ENCODE data around the gene TM6SF1.
"Not testable (repeated sequence)": the region's sequence is repeated elsewhere in the genome, so short reads cannot be mapped to it uniquely, and the experiment has no call there.

TM6SF1 gene

DNA sequence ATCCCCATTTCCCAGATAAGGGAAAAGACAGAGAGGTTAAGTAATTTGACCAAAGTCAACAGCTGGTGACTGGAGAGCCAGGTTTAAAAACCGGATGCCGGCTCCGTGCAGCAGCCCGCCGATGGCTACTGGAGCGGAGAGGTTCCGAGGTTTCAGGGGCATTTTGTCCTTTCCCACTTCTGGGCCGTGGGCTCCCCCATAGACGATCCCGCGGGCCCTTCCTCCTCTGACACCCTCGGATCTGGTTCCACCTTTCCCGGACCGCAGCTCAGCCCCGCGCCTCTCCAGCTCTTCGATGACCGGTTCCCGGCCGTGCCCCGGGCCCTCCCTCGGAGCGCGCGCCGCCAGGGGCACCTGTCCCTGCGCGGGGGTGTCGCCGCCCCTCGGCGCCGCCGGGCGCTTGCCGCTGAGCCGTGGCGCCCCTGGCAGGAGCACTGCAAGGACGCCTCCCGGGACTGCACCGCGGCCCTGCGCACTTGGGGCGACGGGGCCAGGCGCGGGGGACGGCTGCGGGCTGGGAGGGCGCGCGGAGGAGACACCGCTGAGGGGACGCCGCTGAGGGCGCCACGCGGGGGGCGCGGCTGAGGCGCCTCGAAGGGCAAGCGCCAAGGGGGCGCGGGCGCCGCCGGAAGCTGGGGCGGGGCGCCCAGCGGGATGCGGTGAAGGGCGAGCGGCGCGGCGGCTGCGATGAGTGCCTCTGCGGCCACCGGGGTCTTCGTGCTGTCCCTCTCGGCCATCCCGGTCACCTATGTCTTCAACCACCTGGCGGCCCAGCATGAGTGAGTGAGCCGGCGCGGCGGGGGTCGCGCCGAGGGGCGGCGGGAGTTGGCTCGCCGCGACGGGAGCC, at the start of gene TM6SF1:
TM6SF1 (plus strand) TSS at position 652 of the 847 bp plus-strand sequence; CDS start at position 688, 36 bp downstream.
- peak in 1 of 2 experiments; percentile 25 for DNase-seq

DNA sequence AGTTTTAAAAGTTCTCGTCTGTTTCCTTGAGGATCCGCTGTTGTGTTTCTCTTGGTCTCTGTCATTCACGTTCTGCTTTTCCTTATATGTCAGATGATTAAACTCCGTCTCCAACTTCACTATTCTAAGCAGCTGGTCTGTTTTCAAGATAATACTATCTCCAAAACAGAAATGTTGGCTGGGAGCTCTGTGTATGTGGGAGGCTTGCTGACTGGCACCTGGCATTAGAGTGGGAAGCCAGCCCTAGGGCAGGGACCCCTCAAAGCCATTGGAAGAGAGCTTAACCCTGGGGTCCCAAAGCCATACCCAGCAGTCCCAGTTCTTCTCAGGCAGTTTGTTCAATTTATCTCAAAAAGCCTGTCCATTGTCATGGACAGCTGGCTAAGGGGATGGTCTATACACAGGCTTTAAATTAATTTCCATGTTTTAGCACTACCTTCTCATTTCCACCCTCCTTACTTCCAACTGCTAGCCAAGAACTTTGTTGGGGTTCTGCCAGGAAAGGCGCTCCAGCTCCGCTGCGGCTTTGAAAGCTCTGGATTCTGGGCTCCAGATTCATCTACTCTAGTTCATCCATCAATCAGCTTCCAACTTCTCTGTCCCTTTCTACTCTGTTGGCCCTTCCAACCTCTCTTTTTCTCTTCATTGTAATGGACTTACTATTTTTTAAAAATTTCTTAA, 49.6 kb upstream of the TM6SF1 start:
- no peak for DNase-seq

DNA sequence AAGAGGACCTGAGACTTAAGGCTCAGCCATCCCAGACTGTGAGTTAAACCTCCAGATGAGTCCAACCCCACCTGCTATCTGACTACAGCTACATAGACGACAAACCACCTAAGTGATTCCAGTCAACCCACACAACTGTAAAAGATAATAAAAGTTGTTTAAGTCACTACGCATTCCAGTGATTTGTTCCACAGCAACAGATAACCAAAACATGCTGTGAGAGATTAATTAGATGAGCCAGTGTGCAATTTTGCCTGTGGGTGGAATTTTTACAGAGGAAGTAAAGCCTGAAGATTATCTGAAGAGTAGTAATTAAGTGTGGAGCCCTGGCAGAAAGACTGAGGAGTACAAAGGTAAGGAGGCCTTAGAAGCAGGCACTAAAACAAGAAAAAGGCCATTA, 45.8 kb upstream of the TM6SF1 start:
- DNase-seq = no peak

DNA sequence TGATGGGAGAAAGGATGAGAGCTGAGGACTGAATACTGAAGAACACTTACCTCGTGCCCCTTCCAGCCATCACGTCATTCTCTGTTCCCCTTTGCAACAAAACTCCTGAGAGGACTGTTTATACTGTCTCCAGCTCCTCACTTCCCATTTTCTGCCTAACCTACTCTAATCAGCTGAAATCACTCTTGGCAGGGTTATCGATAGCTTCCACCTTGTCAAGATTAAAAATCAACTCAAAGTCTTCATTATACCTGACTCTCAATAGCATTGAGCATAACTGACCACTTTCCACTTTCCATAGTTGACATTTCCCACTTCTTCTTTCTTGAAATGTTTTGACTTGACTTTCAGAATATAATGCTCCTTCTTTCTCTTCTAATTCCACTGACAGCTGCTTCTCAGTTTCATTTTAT, 44.7 kb upstream of the TM6SF1 start:
- no peak for DNase-seq

DNA sequence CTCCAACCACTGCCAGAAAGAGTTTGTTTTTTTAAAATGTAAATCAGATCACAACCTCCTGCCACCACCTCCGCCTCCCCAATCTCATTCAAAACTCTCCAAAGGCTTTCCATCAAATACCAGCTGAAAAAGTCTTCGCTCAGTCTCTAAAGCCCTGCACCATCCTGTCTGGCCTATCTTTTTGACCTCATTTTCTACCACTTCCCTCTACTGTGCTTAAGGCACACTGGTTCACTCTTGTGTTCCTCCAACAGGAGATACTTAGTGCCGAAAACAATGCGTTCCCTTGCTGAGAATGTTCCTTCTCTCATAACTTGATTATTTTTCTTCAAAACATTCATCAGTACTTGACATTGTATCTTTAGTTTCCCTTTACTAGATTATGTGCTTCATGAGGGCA, 43.9 kb upstream of the TM6SF1 start:
- DNase-seq = no peak

DNA sequence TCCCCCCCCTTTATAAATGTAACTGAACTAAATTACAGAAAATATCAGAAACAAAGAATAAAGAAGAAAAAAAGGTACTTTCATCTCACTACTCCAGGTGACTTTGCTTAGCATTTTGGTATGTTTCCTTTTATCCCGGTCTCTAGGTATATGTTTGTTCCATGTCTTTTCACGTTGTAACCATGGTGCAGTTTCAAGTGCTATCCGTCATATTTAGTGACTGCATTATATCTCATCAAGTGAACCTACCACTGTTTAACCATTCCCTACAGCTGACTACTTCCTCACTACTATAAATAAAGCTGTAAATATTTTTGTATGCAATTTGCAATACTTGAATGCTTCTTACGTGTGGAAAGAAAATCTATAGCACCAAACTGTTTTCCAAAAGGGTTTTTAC, 42.6 kb upstream of the TM6SF1 start:
- DNase-seq = peak in 1 of 2 experiments; percentile 16

DNA sequence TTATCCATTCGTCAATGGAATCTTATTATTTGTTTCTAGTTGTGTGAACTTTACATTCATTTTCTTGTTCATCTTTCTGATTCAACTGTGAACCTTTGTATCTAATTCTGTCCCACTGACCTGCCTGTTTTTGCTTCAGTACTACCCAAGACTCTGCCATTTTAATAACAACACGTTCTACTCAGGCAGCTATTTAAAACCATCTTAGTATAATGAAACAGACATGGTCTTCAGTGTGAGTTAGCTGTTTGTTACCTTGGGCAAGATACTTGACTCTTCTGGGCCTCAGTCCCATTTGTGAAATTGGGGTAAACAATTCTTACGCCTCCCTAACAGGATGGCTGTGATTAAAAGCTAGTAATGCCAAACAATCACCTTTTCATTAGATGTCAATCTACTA, 42.0 kb upstream of the TM6SF1 start:
- no peak for DNase-seq

DNA sequence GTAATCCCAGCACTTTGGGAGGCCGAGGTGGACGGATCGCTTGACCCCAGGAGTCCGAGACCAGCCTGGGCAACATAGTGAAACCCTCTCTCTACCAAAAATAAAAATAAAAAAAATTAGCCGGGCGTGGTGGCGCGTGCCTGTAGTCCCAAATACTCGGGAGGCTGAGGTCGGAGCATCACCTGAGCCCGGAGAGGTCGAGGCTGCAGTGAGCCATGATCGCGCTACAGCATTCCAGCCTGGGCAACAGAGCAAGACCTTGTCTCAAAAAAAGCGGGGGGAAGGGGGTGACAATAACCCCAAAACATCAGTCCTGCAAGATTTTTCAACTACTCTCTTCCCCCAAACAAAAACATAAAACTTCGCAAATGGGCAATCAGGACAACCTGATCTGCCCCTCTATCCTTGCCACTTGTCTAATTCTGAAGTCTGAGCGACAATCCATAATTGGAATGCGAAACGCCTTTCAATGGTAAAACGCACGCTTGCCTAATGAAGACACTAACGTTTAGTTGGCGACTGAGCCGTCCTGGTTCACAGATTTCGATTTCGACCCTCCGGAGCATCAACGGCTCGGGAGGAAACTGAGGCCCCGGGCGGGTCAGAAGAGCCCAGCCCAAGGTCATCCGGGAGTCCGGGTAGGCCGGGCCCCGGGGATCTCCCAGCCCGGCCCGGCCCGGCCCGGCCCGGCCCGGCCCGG, 41.3 kb upstream of the TM6SF1 start:
- DNase-seq = no peak

DNA sequence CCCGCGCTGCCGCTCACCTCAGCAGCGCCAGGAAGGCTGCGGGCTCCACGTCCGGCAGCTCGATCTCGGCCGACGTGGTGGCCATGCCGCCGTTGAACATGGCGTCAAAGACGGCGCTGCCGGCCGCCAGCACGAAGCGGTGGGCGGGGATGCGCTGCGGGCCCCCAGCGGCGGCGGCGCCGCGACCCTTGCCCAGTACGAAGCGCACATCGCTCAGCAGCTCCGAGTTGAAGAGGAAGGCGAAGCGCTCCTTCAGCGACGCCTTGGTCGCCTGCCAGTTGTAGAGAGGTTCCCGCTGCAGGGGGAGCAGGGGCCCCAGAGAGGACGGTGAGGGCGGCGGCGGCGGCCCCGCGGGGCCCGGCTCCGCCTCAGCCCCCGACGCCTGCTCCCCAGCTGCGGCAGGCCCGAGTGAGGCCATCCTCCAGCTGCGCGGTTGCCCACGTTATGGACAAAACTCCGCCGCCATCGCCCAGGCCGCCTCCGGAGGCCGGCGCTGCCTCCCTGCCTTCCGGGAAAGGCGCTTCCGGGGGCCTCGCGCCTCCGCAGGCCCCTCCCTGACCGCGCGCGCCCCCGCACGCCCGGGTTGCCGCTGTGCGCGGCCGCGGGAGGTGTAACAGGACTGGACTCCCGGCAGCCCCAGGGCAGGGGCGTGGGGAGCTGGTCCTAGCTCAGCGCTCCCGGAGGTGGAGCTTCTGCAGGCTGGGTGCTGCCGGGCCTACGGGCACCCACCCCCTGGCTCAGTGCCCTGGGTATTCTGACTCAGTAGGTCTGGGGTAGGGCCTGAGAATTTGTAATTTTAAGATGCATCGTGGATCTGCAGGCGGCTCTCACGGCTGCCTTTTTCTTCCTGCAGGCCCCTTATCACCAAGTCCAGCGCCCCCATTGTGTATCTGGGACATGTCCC, 40.5 kb upstream of the TM6SF1 start, which contains the start of gene BTBD1:
BTBD1 (minus strand) TSS at position 519 of the 904 bp plus-strand sequence; CDS start at position 418, 101 bp downstream.
- peak; percentile 86 to 95 for DNase-seq

DNA sequence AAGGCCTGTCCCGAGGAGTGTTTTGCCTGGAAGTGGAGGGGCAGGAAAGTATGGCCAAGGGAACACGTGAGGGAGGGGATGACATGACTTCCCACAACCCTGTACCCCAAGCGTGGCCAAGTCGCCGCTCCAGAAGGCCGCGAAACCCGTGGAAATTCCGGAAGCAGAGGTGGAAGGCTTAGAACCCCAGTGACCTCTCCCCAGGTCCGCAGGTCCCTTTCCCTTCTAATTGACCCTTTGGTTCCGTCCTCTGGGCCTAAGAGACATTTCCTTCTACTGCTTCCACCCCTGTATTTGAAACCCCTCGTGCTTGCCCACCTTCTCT, 39.8 kb upstream of the TM6SF1 start:
- DNase-seq = no peak

DNA sequence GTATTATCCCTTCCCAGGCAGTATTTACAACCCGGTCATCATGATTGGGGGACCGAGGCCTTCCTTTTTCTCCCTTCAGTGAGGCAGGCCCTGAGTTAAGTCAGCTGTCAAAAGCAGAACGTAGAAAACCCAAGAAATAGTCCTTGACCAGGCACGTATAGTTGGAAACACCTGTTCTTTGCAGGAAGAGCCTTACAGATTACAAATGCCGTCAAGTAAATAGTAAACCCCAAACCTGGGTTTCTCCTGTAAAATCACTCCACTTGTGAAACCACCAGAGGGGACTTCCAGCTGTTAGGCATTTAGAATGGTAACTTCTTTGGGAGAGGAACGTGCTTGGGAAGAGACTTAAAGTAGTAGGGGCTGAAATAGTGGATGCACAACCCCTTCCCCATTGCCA, 39.4 kb upstream of the TM6SF1 start:
- DNase-seq = no peak

DNA sequence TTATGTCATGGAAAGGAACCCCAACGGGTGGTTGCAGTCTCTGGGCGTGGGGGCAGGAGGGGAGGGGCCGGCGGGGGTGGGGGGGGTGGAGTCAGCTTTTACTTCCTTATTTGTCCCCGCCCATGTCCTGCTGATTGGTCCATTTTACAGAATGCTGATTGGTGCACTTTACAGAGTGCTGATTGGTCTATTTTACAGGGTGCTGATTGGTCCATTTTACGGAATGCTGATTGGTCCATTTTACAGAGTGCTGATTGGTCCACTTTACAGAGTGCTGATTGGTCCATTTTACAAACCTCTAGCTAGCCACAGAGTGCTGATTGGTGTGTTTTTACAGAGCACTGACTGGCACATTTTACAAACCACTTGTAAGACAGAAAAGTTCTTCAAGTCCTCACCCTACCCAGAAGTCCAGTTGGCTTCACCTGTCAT, 38.2 kb upstream of the TM6SF1 start:
- not testable (repeated sequence) for DNase-seq

DNA sequence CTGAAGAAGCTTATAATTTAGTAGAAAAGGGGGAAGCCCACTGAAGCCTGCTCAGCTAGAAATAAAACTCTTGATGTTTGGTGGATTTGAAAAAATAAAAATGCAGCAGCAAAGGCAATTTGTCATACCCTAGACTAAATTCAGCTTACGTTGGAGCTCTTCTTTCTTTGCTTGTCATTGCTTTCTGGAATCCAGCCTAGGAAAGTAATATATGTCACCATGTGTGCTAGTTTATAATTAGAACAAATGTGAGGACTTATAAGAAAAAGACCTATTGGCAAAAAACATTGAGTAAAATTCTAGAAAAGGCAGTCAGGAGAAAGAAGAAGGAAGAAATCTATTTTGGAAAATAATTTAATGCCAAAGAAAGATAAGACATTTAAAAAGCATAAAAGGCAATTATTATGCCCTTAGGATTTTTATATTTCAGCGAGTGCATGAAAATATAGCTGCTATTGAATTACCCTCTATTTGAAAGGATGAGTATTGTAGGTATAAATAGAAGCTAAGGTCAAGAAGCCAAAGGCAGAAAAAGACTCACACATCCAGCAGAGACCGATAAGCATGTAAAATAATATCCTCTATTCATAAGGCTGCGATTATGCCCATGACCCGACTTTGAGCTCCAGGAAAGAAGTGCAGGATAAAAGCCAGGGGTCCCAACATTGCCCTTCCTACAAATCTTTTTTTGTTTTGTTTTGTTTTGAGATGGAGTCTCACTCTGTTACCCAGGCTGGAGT, 29.8 kb upstream of the TM6SF1 start:
- no peak for DNase-seq

DNA sequence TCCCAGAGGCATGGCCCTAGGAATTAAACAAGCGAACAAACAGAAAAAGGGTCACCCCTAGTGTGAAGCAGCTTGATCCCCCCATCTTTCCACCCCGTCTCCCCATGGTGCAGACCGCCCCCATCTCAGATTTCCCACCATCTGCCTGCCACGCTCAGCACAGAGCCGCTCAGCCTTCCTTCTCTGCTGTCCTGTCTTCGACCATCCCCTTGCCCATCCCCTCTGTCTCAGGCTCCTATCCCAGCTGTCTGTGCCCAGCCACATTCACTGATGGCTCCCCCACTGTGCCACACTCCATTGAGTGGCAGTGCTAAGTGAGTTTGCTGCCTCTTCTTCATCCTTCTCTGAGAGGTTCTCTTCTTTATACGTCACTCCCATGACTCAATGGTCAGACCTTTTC, 28.7 kb upstream of the TM6SF1 start:
- DNase-seq = no peak

DNA sequence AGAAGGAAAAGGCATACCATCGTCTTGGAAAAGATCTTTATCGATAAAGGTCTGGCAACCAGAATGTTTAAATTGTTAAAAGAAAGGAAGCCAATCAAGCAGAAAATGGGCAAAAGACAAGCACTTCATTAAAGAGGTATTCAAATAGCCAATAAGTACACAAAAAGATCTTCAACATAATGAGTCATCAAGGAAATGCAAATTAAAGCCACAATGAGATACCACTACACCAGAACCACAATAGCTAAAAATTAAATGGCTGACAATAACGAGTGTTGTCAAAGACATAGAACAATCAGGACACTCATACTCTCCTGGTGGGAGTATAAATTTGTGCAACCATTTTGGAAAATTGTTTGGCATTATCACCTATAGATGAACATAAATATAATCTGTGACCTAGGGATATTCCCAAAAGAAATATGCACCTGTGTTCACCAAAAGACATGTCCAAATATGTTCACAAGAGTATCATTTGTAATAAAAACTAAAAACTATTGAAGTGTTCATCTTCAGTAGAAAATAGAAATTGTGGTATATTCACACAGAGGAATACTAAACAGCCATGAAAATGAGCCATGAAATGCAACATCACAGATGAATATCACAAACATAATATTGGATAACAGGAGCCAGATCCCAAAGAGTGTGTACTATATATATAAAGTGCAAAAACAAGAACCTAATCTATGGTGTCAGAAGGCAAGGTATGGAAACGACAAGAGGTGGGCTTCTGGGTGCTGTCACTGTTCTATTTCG, 26.0 kb upstream of the TM6SF1 start:
- DNase-seq = no peak

DNA sequence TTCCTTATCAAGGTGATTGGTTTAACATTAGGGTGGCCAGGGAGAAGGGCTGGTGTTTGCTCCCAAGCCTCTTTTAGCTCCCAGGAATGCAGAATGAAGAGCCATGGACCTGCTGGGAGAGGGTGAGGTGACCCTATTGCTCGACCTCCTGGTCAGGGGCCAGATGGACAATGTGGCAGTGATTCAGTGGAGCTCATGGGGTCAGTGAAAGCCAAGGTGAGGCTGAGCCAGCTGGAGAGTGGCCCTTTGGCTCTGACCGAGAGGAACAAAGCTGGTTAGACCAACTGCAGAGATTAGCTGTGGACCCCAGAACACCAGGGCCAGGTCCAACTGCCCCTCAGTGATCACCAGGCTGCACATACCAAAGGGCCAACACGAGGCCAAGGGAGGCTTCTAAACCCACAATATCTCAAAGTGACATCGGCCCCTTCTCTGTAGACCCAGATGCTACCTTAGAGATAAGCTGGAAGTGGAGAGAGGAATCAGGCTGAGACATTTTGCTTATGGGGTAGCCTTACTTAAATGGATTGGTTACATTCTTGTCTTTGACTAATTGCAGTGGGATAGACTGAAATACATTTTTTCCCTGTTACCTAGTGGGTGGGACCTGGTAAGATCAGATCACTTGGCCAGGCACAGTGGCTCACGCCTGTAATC, 24.6 kb upstream of the TM6SF1 start:
- no peak for DNase-seq

DNA sequence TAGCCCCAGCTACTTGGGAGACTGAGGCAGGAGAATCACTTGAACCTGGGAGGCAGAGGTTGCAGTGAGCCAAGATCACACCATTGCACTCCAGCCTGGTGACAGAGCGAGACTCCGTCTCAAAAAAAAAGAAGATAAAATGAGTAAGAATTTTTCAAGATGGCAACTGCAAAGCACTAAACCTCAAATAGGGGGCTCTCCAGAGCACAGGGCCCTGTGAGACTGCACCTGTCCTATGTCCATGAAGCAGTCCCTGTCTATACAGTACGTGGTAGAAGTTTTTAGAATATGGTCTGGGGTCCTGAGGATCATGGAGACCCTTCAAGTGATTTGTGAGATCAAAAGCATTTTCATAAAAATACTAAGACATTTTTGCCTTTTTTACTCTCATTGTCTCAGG, 22.0 kb upstream of the TM6SF1 start:
- DNase-seq = not testable (repeated sequence)

DNA sequence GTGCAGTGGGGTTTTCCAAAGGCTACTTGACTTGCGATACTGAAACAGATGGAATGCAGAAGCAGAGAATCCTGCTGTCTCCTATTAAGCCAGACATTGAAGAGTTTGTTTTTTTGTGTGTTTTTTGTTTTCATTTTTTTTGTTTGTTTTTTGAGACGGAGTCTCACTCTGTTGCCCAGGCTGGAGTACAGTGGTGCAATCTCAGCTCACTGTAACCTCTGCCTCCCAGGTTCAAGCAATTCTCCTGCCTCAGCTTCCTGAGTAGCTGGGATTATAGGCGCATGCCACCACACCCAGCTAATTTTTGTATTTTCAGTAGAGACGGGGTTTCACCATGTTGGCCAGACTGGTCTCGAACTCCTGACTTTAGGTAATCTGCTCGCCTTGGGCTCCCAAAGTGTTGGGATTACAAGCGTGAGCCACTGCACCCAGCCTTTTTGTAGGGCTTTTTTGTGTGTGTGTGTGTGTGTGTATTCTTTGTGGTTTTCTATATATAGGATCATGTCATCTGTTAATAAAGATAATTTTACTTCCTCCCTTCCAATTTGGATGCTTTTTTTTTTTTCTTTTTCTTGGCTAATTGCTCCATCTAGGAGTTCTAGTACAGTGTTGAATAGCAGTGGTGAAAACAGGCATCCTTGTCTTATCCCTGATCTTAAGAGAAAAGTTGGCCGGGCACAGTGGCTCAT, 21.4 kb upstream of the TM6SF1 start:
- DNase-seq = not testable (repeated sequence)

DNA sequence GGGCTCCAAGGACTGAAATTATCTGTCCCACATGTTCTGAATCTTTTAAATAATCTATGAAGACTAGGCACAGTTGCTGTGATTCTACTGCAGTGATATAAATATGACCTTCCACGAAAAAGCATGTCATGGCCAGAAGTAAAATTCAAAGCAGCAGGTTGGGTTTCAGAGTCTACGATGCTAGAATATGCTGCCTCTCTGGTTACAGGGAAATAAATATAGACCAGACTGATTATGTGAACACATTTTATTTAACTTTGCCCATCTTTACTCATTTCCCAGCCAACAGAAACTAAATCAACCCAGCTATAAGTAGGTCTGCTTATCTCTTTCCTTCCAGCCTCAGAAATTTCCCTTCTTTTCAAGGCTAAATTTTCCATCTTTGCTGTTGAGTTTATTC, 19.9 kb upstream of the TM6SF1 start:
- no peak for DNase-seq

DNA sequence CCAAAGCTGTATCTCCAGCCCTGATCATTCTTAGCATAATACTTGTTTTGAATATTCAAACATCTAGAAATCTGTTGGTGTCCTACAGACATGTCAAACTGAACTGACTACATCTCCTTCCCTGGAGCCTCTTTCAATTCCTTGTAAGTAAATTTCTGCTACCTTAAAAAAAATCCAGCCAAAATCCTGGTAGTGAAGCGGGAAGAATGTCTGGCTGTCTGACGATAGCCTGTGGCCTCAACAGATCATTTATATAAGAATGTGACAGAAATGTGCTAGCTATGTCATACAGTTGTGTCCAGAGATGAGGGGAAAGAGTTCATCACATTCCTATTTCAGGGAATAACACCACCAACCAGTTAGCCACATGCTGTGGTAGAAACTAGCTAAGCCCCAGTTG, 18.6 kb upstream of the TM6SF1 start:
- DNase-seq = no peak

Data from SHP77 (cell line).